Testis (tissue), 2 donors: ENCODE measurements around the gene CSF2.

Experiments
- POLR2A ChIP-seq: fragments of 450-650 bp; IDR thresholded peaks from one replicate; pipeline ENCODE4 v1.6.1; 2017; ENCODE audit warnings: antibody characterized with exemption, mild to moderate bottlenecking, moderate library complexity
- TF ChIP-seq, protein P1 (sequence below), 3 experiments: fragments of 450-650 bp in 2 of 3; fragments of 200-600 bp in 1 of 3; sonication (generic) in 1 of 3; IDR thresholded peaks; one replicate each; pipeline ENCODE4 v1.5.1; 2016 to 2019; ENCODE audit warnings: antibody characterized with exemption in 3 of 3, mild to moderate bottlenecking in 2 of 3, moderate library complexity in 1 of 3

DNA sequence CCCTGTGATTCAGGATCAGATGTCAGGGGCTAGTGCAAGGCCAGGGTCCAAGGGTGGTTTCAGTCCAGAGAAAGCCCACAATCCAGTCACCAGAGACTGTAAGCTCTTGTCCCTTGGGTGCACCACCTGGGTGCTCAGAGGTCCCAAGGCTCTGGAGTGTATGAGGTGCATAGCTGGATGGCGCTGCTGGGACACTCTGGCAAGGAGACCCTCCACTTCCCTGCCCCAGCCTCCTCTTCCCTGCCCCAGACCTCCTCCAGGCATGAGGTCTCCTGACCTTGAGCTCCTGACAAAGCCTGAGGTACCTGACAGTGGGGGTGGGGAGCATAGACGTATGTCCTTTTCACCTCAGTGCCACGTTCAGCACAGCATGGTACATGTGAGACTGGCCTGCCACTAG lies 7.0 kb downstream of the CSF2 start:
- TF ChIP-seq, protein P1, sequence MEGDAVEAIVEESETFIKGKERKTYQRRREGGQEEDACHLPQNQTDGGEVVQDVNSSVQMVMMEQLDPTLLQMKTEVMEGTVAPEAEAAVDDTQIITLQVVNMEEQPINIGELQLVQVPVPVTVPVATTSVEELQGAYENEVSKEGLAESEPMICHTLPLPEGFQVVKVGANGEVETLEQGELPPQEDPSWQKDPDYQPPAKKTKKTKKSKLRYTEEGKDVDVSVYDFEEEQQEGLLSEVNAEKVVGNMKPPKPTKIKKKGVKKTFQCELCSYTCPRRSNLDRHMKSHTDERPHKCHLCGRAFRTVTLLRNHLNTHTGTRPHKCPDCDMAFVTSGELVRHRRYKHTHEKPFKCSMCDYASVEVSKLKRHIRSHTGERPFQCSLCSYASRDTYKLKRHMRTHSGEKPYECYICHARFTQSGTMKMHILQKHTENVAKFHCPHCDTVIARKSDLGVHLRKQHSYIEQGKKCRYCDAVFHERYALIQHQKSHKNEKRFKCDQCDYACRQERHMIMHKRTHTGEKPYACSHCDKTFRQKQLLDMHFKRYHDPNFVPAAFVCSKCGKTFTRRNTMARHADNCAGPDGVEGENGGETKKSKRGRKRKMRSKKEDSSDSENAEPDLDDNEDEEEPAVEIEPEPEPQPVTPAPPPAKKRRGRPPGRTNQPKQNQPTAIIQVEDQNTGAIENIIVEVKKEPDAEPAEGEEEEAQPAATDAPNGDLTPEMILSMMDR (IDR thresholded peaks at IDR 0.05) = no peak
- TF ChIP-seq POLR2A = no peak
